Endothelial cell of umbilical vein (primary cell): ENCODE data around the gene PCDHA13.

Experiments used
- EZH2 ChIP-seq: IDR thresholded peaks from 2 replicates; pipeline ENCODE4 v1.6.1; 2012; ENCODE audit warnings: borderline replicate concordance, low read depth, mild to moderate bottlenecking, moderate library complexity, low read length, inconsistent platforms; ENCODE audit not compliant: severe bottlenecking
- FOS ChIP-seq: IDR thresholded peaks from 2 replicates; pipeline ENCODE4 v1.6.1; 2011; ENCODE audit warnings: mild to moderate bottlenecking, low read length, moderate library complexity, borderline replicate concordance; ENCODE audit not compliant: insufficient read depth
- JUN ChIP-seq: IDR thresholded peaks from 2 replicates; pipeline ENCODE4 v1.6.1; 2011; ENCODE audit warnings: borderline replicate concordance, low read depth; ENCODE audit not compliant: insufficient read length, insufficient read depth
- MYC ChIP-seq: IDR thresholded peaks from one replicate; pipeline ENCODE4 v1.6.1; 2011; ENCODE audit warnings: mild to moderate bottlenecking, low read depth, low read length
- POLR2A ChIP-seq: IDR thresholded peaks from 2 replicates; pipeline ENCODE4 v1.6.1; 2012; ENCODE audit warnings: low read depth, mild to moderate bottlenecking, control low read depth, low read length
- POLR2AphosphoS5 ChIP-seq: IDR thresholded peaks from 2 replicates; pipeline ENCODE4 v1.6.1; 2012; ENCODE audit warnings: low read depth, mild to moderate bottlenecking, control low read depth, low read length, moderate library complexity; ENCODE audit not compliant: insufficient read depth
- TF ChIP-seq, protein P1 (sequence below), 2 donors: IDR thresholded peaks; 1 replicate in 1 of 2; 2 replicates in 1 of 2; pipeline ENCODE4 v1.5.1; 2011; ENCODE audit warnings: low read length in 2 of 2, mild to moderate bottlenecking in 2 of 2, moderate library complexity in 2 of 2, control low read depth in 1 of 2, inconsistent platforms in 1 of 2, low read depth in 1 of 2; ENCODE audit not compliant: insufficient read depth in 1 of 2; ENCODE audit errors: extremely low read depth in 1 of 2

DNA sequence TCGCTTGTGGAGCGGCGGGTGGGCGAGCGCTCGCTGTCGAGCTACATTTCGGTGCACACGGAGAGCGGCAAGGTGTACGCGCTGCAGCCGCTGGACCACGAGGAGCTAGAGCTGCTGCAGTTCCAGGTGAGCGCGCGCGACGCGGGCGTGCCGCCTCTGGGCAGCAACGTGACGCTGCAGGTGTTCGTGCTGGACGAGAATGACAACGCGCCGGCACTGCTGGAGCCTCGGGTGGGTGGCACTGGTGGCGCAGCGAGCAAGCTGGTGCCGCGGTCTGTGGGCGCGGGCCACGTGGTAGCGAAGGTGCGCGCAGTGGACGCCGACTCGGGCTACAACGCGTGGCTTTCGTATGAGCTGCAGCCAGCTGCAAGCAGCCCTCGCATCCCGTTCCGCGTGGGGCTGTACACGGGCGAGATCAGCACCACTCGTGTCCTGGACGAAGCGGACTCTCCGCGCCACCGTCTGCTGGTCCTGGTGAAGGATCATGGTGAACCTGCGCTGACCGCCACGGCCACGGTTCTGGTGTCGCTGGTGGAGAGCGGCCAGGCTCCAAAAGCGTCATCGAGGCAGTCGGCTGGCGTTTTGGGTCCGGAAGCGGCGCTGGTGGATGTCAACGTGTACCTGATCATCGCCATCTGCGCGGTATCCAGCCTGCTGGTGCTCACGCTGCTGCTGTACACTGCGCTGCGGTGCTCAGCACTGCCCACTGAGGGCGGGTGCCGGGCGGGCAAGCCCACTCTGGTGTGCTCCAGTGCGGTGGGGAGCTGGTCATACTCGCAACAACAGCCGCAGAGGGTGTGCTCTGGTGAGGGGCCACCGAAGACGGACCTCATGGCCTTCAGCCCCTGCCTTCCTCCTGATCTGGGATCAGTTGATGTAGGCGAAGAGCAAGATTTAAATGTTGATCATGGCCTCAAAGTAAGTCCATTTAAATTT is 38.9 kb upstream of the PCDHA13 start:
- no peak for TF ChIP-seq POLR2A
- TF ChIP-seq, protein P1, sequence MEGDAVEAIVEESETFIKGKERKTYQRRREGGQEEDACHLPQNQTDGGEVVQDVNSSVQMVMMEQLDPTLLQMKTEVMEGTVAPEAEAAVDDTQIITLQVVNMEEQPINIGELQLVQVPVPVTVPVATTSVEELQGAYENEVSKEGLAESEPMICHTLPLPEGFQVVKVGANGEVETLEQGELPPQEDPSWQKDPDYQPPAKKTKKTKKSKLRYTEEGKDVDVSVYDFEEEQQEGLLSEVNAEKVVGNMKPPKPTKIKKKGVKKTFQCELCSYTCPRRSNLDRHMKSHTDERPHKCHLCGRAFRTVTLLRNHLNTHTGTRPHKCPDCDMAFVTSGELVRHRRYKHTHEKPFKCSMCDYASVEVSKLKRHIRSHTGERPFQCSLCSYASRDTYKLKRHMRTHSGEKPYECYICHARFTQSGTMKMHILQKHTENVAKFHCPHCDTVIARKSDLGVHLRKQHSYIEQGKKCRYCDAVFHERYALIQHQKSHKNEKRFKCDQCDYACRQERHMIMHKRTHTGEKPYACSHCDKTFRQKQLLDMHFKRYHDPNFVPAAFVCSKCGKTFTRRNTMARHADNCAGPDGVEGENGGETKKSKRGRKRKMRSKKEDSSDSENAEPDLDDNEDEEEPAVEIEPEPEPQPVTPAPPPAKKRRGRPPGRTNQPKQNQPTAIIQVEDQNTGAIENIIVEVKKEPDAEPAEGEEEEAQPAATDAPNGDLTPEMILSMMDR (IDR thresholded peaks at IDR 0.05; ENCODE audit: extremely low read depth in 1 of 2, insufficient read depth in 1 of 2, low read depth in 1 of 2, low read length in 2 of 2), result no peak
- TF ChIP-seq FOS, result no peak
- no peak for TF ChIP-seq EZH2
- no peak for TF ChIP-seq POLR2AphosphoS5
- no peak for TF ChIP-seq JUN
- no peak for TF ChIP-seq MYC
